IMR-90 (cell line): ENCODE data around the gene CDH2. TPM values are rescaled to one million over a fixed set of nuclear protein-coding genes. Genes with fewer than 3 reads are reported as not detected.

Source experiments
- ATAC-seq: fragments of 200-7000 bp; cut with Tn5 transposase; 2 replicates; pipeline ENCODE4 v1.9.1; 2020; ENCODE audit warnings: low read depth, mild to moderate bottlenecking, moderate library complexity
- BruUV-seq: library from RNA; stranded (reverse); fragments of 400-500 nt; replicated peaks from 2 replicates; lab custom pipeline; 2021; lab: Mats Ljungman, UMichigan
- CTCF ChIA-PET: fragments of 300-600 bp; formaldehyde crosslinking; extraction: SDS; loops from one replicate; lab custom pipeline; 2021; ENCODE audit warnings: antibody characterized with exemption; lab: Yijun Ruan, JAX
- POLR2A ChIA-PET: fragments of 300-600 bp; sonication (Branson Sonifier 250); formaldehyde crosslinking; loops from one replicate; lab custom pipeline; 2022; ENCODE audit warnings: antibody characterized with exemption; ENCODE audit not compliant: unreplicated experiment; lab: Charles Lee
- DNase-seq: peaks from one replicate; pipeline ENCODE4 v3.0.0; 2013
- H2AFZ ChIP-seq: replicated peaks from 2 replicates; pipeline ENCODE3; 2013; ENCODE audit warnings: low read length, mild to moderate bottlenecking; ENCODE audit not compliant: poor library complexity
- H2AK5ac ChIP-seq: 2 replicates; pipeline ENCODE4 v1.6.1; 2013; ENCODE audit warnings: low read depth, low read length, inconsistent platforms
- H2AK9ac ChIP-seq: replicated peaks from 2 replicates; pipeline ENCODE3; 2013; ENCODE audit warnings: mild to moderate bottlenecking, low read depth, low read length, moderate library complexity; ENCODE audit not compliant: poor library complexity
- H2BK120ac ChIP-seq: 2 replicates; pipeline ENCODE4 v1.6.1; 2013; ENCODE audit warnings: low read depth, low read length, inconsistent platforms
- H2BK15ac ChIP-seq: 3 replicates; pipeline ENCODE4 v1.6.1; 2013; ENCODE audit warnings: low read depth, low read length, inconsistent platforms
- H2BK20ac ChIP-seq: 2 replicates; pipeline ENCODE4 v1.6.1; 2013; ENCODE audit warnings: low read depth, mild to moderate bottlenecking, inconsistent platforms, low read length, moderate library complexity
- H2BK5ac ChIP-seq: 2 replicates; pipeline ENCODE4 v1.6.1; 2013; ENCODE audit warnings: mild to moderate bottlenecking, low read depth, low read length, inconsistent platforms; ENCODE audit not compliant: poor library complexity, severe bottlenecking
- H3K14ac ChIP-seq: replicated peaks from 2 replicates; pipeline ENCODE4 v1.6.1; 2013; ENCODE audit warnings: low read depth, low read length, inconsistent platforms
- H3K18ac ChIP-seq: 2 replicates; pipeline ENCODE4 v1.6.1; 2013; ENCODE audit warnings: low read depth, low read length, control low read depth
- H3K23ac ChIP-seq: 2 replicates; pipeline ENCODE4 v1.6.1; 2013; ENCODE audit warnings: low read depth, low read length, inconsistent platforms
- H3K27ac ChIP-seq: 2 replicates; pipeline ENCODE4 v1.5.1; 2013; ENCODE audit warnings: mild to moderate bottlenecking, control low read depth, low read length; ENCODE audit not compliant: insufficient read depth
- H3K27me3 ChIP-seq: 2 replicates; pipeline ENCODE4 v1.6.1; 2013; ENCODE audit warnings: low read length; ENCODE audit not compliant: control insufficient read depth, insufficient read depth
- H3K36me3 ChIP-seq: 2 replicates; pipeline ENCODE4 v1.6.1; 2013; ENCODE audit warnings: low read length, mixed read lengths; ENCODE audit not compliant: control insufficient read depth, insufficient read depth
- H3K4ac ChIP-seq: 2 replicates; pipeline ENCODE4 v1.6.1; 2013; ENCODE audit warnings: low read depth, low read length, inconsistent platforms
- H3K4me1 ChIP-seq: 2 replicates; pipeline ENCODE4 v1.6.1; 2013; ENCODE audit warnings: low read length, mixed read lengths; ENCODE audit not compliant: control insufficient read depth, insufficient read depth
- H3K4me2 ChIP-seq: 2 replicates; pipeline ENCODE4 v1.6.1; 2013; ENCODE audit warnings: low read depth, mild to moderate bottlenecking, control low read depth, low read length, moderate library complexity
- H3K4me3 ChIP-seq: 2 replicates; pipeline ENCODE4 v1.5.1; 2013; ENCODE audit warnings: low read depth, mild to moderate bottlenecking, control low read depth, low read length, moderate library complexity; ENCODE audit not compliant: insufficient read depth
- H3K56ac ChIP-seq: 2 replicates; pipeline ENCODE4 v1.6.1; 2013; ENCODE audit warnings: low read length, inconsistent platforms; ENCODE audit not compliant: insufficient read depth; ENCODE audit errors: extremely low read depth
- H3K79me1 ChIP-seq, 2 experiments: 2 replicates each; pipeline ENCODE4 v1.6.1; 2013; ENCODE audit warnings: low read length in 2 of 2, inconsistent platforms in 1 of 2, low read depth in 1 of 2
- H3K9ac ChIP-seq: 2 replicates; pipeline ENCODE4 v1.6.1; 2013; ENCODE audit warnings: low read depth, low read length, control low read depth
- H3K9me1 ChIP-seq: 2 replicates; pipeline ENCODE4 v1.6.1; 2013; ENCODE audit warnings: low read length, inconsistent platforms; ENCODE audit not compliant: insufficient read depth
- H3K9me3 ChIP-seq: 2 replicates; pipeline ENCODE4 v1.6.1; 2013; ENCODE audit warnings: low read length; ENCODE audit not compliant: control insufficient read depth, insufficient read depth
- H4K20me1 ChIP-seq: 2 replicates; pipeline ENCODE4 v1.6.1; 2013; ENCODE audit warnings: low read length, inconsistent platforms; ENCODE audit not compliant: insufficient read depth
- H4K5ac ChIP-seq: 2 replicates; pipeline ENCODE4 v1.6.1; 2013; ENCODE audit warnings: mild to moderate bottlenecking, low read depth, low read length, control low read depth
- H4K8ac ChIP-seq, 2 experiments: 2 replicates each; pipeline ENCODE4 v1.6.1; 2013; ENCODE audit warnings: low read depth in 2 of 2, low read length in 2 of 2, control low read depth in 1 of 2, inconsistent platforms in 1 of 2
- H4K91ac ChIP-seq: 2 replicates; pipeline ENCODE4 v1.6.1; 2013; ENCODE audit warnings: low read depth, low read length, inconsistent platforms; ENCODE audit not compliant: insufficient read depth
- BHLHE40 ChIP-seq: fragments of 150-350 bp; IDR thresholded peaks from 2 replicates; pipeline ENCODE4 v1.6.1; 2016; ENCODE audit warnings: mild to moderate bottlenecking, low read depth, low read length
- CEBPB ChIP-seq: IDR thresholded peaks from 2 replicates; pipeline ENCODE4 v1.6.1; 2012; ENCODE audit warnings: low read depth, low read length, improper control_type of control experiment
- CHD1 ChIP-seq: IDR thresholded peaks from 2 replicates; pipeline ENCODE4 v1.6.1; 2012; ENCODE audit warnings: low read depth, low read length, improper control_type of control experiment
- CTCF ChIP-seq: conservative IDR thresholded peaks from 2 replicates; pipeline ENCODE4 v1.5.1; 2012; ENCODE audit warnings: mild to moderate bottlenecking, low read depth, low read length, improper control_type of control experiment
- FOS ChIP-seq: fragments of 150-350 bp; IDR thresholded peaks from 2 replicates; pipeline ENCODE4 v1.6.1; 2016; ENCODE audit warnings: low read depth, low read length
- MAFK ChIP-seq: IDR thresholded peaks from 2 replicates; pipeline ENCODE4 v1.6.1; 2012; ENCODE audit warnings: low read depth, low read length, improper control_type of control experiment
- MXI1 ChIP-seq: IDR thresholded peaks from 2 replicates; pipeline ENCODE4 v1.6.1; 2012; ENCODE audit warnings: low read depth, mild to moderate bottlenecking, low read length, moderate library complexity, borderline replicate concordance
- POLR2A ChIP-seq: IDR thresholded peaks from 2 replicates; pipeline ENCODE4 v1.6.1; 2012; ENCODE audit warnings: mild to moderate bottlenecking, low read depth, low read length
- RAD21 ChIP-seq: IDR thresholded peaks from 2 replicates; pipeline ENCODE4 v1.6.1; 2012; ENCODE audit warnings: low read length, improper control_type of control experiment
- RCOR1 ChIP-seq: IDR thresholded peaks from 2 replicates; pipeline ENCODE4 v1.6.1; 2012; ENCODE audit warnings: mild to moderate bottlenecking, low read length, improper control_type of control experiment; ENCODE audit not compliant: insufficient replicate concordance
- RFX5 ChIP-seq: IDR thresholded peaks from 2 replicates; pipeline ENCODE4 v1.8.0; 2012; ENCODE audit warnings: low read depth, mild to moderate bottlenecking, low read length, moderate library complexity
- USF2 ChIP-seq: fragments of 150-350 bp; IDR thresholded peaks from 2 replicates; pipeline ENCODE4 v1.6.1; 2017; ENCODE audit warnings: mild to moderate bottlenecking, antibody characterized with exemption, low read length, low read depth
- WGBS, 2 experiments: methylation state at CpG; one replicate each; pipeline versions ENCODE4 v1.1.5 to v1.1.7; 2013; ENCODE audit warnings: missing lambda C conversion rate in 2 of 2; ENCODE audit not compliant: insufficient read length in 1 of 2; ENCODE audit errors: extremely low coverage in 2 of 2; 5-methylcytosine and 5-hydroxymethylcytosine counted together
- dilution Hi-C: fragments of 300-500 bp; cut with HindIII; formaldehyde crosslinking; loops from one replicate; pipeline ENCODE4 v1.14.3; 2018; ENCODE audit warnings: low sequenced_read_pairs; ENCODE audit not compliant: unreplicated experiment
- in situ Hi-C: fragments of 300-500 bp; cut with MboI; formaldehyde crosslinking; loops from 3 replicates; pipeline ENCODE4 v1.14.3; 2019; ENCODE audit warnings: low sequenced_read_pairs, inconsistent platforms, mixed read lengths
- intact Hi-C: fragments of 100-400 bp; cut with micrococcal nuclease; formaldehyde crosslinking; loops from 2 replicates; pipeline ENCODE4 v1.10.0; 2022
- polyA plus RNA-seq, 3 experiments: library from polyadenylated mRNA; depleted of rRNA; stranded (reverse); fragments of >200 nt; gene quantifications; 2 replicates each; pipeline ENCODE4 v1.2.3, GENCODE V29; 2012; ENCODE audit warnings: low replicate concordance in 1 of 3
- total RNA-seq: library from RNA; depleted of rRNA; stranded (reverse); fragments of >200 nt; gene quantifications from 2 replicates; pipeline ENCODE4 v1.2.3, GENCODE V29; 2012

Gene CDH2
- total and polyA plus RNA-seq, 2 of the 4 experiments (the other 2 are of a cell fraction), result 55.6 to 111 TPM

- Histone ChIP-seq H3K9me1 (0 out of 2 replicates have a peak, but pooled peaks cover 4% of the 10 kb centered on the region), H3K23ac (no peak overlapping the region), H3K14ac (no peak overlapping the region), H2BK120ac (no peak overlapping the region), H3K36me3 (no peaks in the 10 kb centered on the region; the same call in 1 of the 2 replicates), H4K20me1 (no peaks in the 10 kb centered on the region), H4K8ac (no peak overlapping the region), H2AK5ac (no peak overlapping the region), H3K9me3 (no peaks in the 10 kb centered on the region), H2AFZ (no peak overlapping the region), H2BK20ac (no peak overlapping the region), H2AK9ac (no peak overlapping the region), H2BK5ac (no peak overlapping the region), H4K91ac (no peak overlapping the region), H3K18ac (no peak overlapping the region), H3K56ac (no peak overlapping the region), H4K5ac (no peak overlapping the region), H3K9ac (no peak overlapping the region), H3K4ac (no peak overlapping the region), H3K4me2 (no peak overlapping the region), H3K4me3 (no peak overlapping the region), H3K79me1 (peaks cover 26 to 38% of the 10 kb centered on the region in 2 experiments), H3K4me1 (no peaks in the 10 kb centered on the region; the same call in 1 of the 2 replicates), H2BK15ac (no peak overlapping the region), H3K27ac (no peak overlapping the region), H3K27me3 (no peaks in the 10 kb centered on the region)
- dilution Hi-C loops, result no loop called here
- WGBS, 2 experiments, result 75% methylated on average over 1 of the region's 3 CpGs; no CpG with 5 or more reads in 1 of the 2 experiments
- in situ Hi-C loops, result no loop called here
- no peak for ATAC-seq
- no peak for DNase-seq
- CTCF ChIA-PET, result no interaction called here
- intact Hi-C loops, result no loop called here
- POLR2A ChIA-PET, result no interaction called here
- BruUV-seq, result no TSS peak
- TF ChIP-seq CHD1, result no peak
- TF ChIP-seq RFX5, result no peak
- no peak for TF ChIP-seq BHLHE40
- TF ChIP-seq POLR2A, result no peak
- no peak for TF ChIP-seq RAD21
- no peak for TF ChIP-seq MXI1
- no peak for TF ChIP-seq MAFK
- TF ChIP-seq CTCF, result no peak
- no peak for TF ChIP-seq USF2
- TF ChIP-seq FOS, result no peak
- no peak for TF ChIP-seq CEBPB
- TF ChIP-seq RCOR1, result no peak
Observed at GRCh38 chr18:28138816-28139215, 38.1 kb downstream of the CDH2 start.
